GM03348 (cell line): ENCODE data around the gene HSBP1.

Experiments used
- DNase-seq: peaks from one replicate; pipeline ENCODE4 v3.0.0; 2012; ENCODE audit warnings: low spot score

The HSBP1 gene

DNA sequence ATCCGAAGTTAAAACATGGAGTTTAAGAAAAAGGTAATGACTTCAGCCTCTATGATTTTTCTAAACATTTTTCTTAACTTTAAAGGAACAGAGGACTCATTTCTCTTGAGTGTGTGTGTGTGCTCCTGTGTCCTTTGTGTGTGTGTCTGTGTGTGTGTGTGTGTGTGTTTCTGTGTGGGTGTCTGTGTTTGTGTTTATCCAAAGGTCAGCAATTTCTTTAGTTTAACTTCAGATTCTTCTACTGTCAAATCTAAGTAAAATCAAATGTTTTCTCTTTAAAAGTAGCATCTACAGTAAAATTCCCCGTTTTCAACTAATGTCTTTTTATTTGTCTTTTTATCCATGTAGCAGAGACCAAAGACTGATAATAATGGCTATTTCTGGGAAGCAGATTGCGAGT is 31.8 kb downstream of the HSBP1 start:
- no peak for DNase-seq

DNA sequence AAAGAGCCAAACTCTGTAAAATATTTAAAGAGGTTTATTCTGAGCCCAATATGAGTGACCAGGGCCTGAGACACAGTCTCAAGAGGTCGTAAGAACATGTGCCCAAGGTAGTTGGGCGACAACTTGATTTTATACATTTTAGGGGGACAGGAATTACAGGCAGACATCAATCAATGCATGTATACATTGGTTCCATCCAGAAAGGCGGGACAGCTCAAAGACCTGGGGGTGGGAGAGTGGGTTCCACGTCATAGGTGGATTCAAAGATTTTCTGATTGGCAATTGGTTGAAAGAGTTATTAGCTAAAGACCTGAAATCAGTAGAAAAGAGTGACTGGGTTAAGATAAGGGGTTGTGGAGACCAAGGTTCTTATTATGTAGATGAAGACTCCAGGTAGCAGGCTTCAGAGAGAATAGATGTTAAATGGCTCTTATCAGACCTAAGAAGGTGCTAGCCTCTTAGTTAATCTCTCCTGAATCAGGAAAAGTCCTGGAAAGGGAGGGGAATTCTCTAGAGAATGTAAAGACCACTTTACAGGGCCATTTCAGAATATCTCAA is 32.4 kb downstream of the HSBP1 start:
- no peak for DNase-seq

DNA sequence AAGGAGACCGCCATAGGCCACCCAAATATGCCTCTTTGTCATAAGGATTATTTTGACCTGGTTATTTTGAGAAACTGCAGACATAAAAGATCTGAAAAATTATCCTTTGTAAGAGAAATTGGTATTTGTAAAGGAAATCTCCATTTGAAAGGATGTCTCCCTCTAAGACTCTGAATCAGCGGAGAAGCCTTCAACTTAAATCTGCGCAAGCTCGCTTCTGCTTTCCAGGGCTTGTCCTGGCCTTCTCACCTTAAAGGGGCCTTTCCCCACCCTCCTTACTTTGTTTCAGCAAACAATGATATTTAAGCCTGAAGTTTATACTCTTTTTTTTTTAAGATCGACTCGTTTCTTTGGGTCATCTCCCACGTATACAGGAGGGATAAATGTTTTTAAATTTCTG is 34.5 kb downstream of the HSBP1 start:
- DNase-seq: no peak

DNA sequence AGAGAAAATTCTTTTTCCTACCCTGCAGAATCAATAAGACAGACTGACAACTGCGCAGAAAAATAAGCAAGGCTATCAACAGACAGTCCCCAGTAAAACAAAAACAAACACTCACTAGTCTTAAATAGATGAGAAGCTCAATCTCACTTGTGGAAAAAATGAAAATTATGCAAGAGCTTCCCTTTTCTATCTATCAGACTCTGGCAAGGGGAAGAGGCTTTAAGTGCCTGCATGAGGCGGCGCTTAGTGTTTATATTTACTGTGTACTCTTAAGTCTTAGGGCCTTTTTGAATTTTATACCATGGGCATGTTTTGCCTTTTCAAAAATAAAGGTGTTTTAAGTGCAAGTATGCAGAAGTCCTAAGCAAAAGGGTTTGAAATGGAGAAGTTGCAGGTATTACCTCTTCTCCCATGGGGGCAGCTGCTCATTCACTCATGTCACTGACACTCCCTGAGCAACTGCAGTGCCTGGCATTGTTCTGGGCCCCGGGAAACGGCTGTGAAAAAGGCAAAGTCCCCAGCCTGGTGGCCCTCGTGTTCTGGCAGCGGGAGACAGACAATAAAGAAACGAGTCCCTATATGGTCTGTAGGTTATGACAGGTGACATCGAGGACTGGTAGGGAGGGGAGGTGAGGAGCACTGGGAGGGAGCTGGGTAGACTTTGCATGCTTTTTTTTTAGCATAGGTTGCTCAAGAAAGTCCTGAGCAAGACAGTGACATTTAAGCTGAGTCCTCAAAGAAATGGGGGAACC is 35.2 kb downstream of the HSBP1 start:
- no peak for DNase-seq

DNA sequence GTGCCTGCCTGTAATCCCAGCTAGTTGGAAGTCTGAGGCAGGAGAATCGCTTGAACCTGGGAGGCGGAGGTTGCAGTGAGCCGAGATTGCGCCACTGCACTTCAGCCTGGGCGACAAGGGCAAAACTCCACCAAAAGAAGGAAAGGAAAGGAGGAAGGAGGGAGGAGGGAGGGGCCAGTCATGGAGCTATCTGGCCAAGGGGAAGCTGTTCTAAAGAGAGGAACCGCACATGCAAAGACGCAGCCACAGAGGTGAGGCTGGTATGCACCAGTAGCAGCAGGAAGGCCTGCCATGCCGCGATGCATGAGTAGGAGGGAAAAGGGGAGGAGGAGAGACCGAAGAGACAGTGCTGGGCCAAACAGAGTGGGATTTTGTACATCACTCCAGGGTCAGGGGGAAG is 35.9 kb downstream of the HSBP1 start:
- no peak for DNase-seq

- DNase-seq: no peak
These were observed 37.5 kb downstream of the HSBP1 start for GRCh38 chr16:83845263-83845662.

GRCh38 chr16:83847371-83848225 is 39.8 kb downstream of the HSBP1 start:
- no peak for DNase-seq

GRCh38 chr16:83849421-83849820 is 41.6 kb downstream of the HSBP1 start:
- no peak for DNase-seq

DNA sequence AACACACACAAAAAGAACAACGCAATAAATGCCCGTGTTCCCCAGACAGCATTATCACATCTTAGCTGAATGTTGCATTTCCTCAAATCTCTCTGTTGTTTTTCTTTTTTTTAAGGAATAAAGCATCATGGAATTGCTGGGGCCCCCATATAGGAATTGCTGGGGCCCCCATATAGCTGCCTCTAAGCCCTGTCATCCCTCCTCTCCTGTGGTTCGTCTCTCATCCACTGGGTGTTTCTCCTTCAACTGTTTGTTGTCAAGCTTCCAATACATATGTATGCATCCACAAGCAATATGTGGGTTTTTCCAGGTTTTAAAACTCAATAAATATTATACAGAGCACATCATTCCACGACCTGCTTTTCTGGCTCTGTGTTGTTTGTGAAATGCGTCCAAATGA is 43.2 kb downstream of the HSBP1 start:
- DNase-seq: no peak

- no peak for DNase-seq
These were observed 43.7 kb downstream of the HSBP1 start for GRCh38 chr16:83851473-83851872.

DNA sequence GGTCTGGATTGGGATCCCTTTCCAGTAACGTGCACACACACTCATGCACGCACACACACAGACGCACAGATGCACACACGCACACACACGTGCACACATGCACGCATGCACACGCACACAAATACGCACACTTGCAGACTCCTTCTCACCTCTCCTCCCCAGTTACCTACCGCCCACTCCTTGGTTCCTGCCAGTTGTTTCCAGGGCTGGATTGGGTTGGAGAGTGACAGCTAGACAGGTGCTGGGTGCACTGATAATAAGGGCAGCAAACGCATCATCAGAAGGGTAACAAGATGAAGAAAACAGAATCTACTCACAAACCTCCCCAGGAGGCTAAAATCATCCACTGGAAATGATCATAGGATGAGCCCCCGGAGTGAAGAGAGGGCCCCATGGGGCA is 45.0 kb downstream of the HSBP1 start:
- DNase-seq: no peak

GRCh38 chr16:83853834-83854233 is 46.1 kb downstream of the HSBP1 start:
- DNase-seq: no peak

- no peak for DNase-seq
These were observed 46.6 kb downstream of the HSBP1 start for GRCh38 chr16:83854420-83854819.

DNA sequence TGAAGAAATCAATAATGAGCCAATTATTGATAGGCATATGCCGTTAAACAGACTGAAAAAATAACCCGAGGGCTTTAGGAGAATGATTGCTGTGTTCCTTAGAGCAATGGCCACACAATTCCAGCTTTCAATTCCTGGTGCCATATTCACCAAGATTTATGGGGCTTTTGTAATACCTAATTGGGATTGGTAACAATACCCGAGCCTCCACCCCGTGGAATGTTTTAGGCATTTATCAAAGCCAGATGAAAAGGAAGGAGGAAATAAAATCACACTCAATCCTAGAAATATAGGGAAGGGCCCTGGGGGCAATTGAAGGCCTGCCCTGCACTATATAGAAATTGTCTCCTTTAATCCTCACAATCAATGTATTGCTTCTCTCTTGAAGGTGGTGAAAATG is 49.0 kb downstream of the HSBP1 start:
- no peak for DNase-seq

DNA sequence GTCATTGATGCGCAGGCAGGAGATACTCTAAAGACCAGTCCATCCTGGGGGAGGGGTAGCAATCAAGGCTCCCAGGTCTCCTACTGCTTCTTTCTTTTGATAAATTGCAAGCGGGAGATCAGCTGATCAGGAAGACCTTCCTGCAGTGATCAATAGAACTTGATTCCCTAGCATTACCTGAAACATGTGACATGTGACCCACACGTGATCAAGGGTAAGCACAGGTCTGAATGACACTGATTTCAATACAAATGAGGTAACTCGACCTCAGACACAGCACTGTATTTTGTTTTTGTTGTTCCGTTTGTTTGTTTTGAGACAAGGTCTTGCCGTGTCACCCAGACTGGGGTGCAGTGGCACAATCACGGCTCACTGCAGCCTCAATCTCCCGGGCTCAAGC is 51.5 kb downstream of the HSBP1 start:
- DNase-seq: no peak

DNA sequence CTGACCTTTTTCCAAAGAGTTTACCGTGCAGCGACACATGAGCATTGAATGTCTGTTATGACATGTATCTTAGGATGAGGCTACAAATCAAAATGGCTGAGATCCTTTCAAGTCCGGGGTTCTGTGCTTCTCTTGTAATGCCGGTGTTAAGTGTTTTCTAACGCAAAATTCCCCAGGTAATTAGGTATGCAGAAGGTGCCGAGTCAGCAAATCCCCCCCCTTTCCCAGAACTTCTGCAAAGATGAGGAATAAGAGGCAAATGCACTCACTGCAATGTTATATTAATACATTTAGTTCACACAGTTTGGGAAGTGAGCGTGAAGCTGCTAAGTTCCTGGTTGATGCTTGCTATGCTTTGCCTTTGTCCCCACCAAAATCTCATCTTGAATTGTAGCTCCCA is 54.9 kb downstream of the HSBP1 start:
- no peak for DNase-seq

- no peak for DNase-seq
These were observed 55.9 kb downstream of the HSBP1 start for GRCh38 chr16:83863682-83864081.
